Activated CD4-positive, alpha-beta T cell treated with anti-CD3 and anti-CD28 coated beads for 4 hours (primary cell): Measurements from ENCODE around the gene LRRIQ4.
A peak's percentile ranks its signal among the peaks of the same experiment; 100 is the strongest.

ENCODE experiments used
- DNase-seq, 2 donors: peaks; one replicate each; pipeline ENCODE4 v3.0.0-alpha.2; 2020

Gene LRRIQ4

DNA sequence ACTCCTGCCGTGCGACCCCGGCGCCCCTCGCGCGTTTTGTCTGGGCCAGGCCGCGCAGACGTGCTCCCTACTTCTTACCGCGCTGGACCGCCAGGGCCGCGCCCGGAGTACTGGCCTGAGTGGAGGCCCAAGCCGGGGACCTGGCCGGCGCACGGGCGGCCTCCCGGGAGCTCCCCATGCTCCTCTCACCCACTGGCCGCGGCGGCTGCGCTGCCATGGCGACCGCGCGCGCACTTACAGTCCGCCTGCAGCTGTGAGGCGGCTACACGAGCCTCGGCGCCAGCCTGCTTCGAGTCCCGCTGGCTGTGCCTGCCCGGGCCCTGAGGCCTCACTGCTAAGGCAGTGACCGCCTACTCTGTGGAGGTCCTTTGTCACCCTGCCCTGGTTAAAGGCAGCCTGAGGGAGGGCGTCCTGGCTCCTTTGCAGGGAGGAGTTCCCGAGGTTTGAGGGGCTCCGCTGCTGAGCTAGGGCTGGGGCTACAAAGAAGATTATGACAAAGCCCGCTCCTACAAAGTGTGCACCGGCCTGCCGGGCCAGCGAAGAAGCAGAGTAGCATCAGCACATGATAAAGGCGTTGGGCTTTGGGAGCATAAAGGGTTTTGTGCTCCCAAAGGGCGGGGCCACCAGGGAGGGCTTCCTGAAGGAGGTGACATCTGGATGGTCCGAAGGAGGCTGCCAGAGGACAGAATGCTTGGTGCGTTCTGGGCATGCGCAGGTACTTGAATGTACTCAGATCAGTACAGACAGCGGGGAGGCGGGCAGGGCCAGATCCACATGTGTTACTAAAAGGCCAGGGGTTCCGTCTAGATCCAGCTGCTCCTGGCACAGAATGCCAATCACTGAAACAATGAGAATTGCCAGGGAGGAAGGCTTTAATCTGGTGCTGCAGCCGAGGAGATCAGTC, at the start of gene LRRIQ4, which contains the start of gene LRRC34:
Gene LRRIQ4, plus strand, starts transcription at position 539 of the 904 bp plus-strand sequence. CDS start 9,052 bp downstream, outside the sequence.
Gene LRRC34, minus strand, starts transcription at position 573 of the 904 bp plus-strand sequence. Its CDS starts 356 bp downstream, at position 217.
- peak; percentile 68 to 73 for DNase-seq

DNA sequence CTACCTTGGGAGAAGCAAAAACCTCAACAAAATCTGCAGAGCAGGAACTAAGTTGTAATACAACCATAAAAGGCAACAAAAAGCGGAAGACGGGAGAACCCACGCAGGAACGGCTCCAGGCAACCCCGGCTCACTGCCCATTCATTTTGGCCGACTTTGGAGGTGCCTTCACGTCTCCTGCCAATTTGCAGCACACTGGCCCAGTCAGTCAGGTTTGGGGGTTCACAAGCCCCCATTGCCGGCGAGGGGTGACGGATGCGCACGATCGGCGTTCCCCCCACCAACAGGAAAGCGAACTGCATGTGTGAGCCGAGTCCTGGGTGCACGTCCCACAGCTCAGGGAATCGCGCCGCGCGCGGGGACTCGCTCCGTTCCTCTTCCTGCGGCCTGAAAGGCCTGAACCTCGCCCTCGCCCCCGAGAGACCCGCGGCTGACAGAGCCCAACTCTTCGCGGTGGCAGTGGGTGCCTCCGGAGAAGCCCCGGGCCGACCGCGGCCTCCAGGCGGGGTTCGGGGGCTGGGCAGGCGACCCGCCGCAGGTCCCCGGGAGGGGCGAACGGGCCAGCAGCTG, 48.3 kb upstream of the LRRIQ4 start:
- DNase-seq: peak; percentile 53 to 68

DNA sequence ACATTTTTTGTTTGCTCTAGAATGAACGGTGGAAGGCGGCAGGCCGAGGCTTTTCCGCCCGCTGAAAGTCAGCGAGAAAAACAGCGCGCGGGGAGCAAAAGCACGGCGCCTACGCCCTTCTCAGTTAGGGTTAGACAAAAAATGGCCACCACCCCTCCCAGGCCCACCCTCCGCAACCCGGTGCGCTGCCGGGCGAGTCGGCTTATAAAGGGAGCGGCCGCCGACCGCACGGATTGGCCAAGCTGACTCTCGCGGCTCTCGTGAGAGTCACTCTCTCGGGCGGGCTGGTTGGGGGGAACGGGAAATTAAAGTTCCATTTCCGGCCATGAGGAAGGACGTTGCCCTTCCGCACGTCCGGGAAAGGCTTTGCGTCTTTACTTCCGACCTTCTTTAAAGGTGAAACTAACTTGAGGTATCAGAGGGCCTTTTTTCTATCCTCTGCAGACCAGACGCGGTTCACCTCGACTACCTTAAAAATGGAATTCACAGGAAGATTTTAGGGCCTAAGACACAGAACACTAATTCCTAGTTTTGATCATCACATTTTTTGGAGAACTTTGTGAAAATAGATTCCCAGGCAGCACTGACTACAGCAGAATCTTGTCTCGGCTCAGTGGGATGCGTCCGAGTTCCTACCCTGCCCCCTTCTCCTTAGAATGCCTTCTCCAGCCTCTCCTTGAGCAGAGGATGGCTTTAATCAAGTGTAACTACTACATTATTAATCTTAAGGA, 47.6 kb upstream of the LRRIQ4 start, which contains the start of gene TERC:
Gene TERC, minus strand, starts transcription at position 179 of the 731 bp plus-strand sequence.
- peak; percentile 91 to 92 for DNase-seq

DNA sequence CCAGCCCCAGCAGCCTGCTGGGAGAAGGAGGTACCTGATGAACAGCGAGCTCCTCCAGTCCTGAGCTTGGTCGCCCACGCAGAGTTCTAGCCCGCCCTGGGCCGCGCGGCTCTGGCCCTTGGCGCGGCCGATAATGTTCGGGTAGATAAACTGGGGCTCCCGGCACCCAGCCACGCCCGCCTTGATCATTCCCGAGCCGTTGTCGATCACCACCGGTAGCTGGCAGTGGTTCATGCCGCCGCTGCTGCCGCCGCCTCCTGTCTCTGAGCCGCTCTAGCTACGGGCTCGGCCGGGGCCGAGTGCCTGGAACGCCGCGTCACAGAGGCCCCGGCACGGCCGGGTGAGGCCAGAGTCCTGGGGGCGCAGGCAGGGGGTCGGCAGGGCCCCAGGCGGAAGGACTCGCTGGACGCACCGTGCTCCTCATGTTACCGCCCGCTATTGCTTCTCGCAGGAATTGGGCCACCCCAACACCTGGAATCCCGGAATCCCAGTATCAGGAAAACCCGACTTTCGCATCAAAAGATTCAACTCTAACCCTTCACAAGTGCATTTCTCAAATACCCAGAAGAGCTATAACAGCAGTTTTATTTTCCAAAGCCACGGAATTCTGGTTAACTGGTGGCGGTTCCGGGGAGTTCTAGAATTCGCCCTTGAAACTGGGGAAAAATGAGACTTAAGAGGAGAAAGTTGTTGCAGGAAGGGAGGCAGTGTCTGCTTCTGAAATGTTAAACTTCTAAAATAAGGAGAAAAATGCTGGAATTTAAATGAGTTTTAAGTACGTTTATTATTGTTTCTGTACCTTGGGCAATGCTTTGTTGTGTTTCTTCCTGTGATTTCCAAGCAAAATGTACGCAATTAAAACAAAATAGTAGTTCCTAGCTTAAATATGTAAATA, 43.1 kb upstream of the LRRIQ4 start, which contains the start of gene ACTRT3:
Gene ACTRT3, minus strand, starts transcription at position 275 of the 895 bp plus-strand sequence. Its CDS starts 41 bp downstream, at position 234.
- DNase-seq: peak; percentile 54 to 63

DNA sequence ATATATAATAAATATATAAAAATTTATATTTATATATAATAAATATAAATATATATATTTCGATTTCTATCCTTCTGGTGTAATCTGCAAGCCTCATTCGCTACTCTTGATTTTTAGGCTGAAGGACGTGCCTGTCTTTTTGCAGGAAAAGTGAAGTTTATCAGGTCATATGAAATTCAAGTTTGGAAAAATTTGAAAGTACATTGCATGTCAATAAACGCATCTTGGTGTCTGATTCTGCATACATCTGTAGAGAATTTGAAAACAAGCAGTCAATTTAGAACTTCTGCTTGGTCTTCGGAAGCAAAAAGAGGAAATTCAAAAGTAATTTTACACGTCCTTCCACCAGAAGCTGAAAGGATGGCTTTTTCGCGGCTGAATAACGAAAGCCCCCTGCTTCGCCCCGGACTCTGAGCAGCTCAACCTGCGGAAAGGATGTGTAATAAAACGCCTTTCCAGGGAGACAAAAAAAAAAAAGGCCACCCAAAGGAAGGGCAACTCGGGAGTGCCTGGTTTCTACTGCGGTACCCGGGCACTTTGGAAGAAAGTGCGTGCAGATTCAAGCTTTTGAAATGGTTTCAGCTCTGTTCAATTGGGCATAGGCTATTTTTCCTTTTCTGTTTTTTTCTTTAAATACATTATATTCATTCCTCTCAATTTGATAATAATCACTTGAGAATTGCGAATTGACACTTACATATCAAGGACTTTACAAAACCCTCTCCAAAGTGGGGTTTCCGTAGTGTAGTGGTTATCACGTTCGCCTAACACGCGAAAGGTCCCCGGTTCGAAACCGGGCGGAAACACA, 41.0 kb upstream of the LRRIQ4 start:
- peak; percentile 59 to 69 for DNase-seq

DNA sequence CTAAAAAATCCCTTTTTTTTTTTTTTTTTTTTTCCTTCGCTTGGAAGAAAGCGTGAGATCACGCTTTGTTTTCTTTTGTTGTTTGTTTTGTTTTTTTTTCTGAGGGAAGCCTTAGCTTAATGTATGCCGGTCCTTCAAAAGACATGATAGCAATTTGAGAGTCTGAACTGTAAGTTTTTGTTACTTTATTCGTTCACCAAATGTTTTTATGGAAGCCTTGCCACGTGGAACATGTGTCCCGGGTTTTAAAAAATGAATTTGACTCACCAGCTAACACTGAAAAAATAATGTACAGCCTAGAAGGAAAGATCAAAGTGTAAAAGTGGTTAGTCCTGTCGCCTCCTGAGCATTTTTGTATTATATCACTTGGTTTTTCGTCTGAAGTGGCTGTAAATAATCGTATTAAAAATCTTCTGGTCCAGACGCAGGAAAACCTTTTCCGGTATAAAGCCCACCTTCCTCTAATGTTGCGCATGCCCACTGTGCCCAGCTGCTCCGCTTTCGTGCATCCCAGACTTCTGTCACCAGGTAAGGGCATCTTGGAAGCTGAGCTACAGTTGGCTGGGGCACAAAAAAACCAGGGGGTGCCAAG, 40.3 kb upstream of the LRRIQ4 start:
- peak in 1 of 2 donors; percentile 62 for DNase-seq

DNA sequence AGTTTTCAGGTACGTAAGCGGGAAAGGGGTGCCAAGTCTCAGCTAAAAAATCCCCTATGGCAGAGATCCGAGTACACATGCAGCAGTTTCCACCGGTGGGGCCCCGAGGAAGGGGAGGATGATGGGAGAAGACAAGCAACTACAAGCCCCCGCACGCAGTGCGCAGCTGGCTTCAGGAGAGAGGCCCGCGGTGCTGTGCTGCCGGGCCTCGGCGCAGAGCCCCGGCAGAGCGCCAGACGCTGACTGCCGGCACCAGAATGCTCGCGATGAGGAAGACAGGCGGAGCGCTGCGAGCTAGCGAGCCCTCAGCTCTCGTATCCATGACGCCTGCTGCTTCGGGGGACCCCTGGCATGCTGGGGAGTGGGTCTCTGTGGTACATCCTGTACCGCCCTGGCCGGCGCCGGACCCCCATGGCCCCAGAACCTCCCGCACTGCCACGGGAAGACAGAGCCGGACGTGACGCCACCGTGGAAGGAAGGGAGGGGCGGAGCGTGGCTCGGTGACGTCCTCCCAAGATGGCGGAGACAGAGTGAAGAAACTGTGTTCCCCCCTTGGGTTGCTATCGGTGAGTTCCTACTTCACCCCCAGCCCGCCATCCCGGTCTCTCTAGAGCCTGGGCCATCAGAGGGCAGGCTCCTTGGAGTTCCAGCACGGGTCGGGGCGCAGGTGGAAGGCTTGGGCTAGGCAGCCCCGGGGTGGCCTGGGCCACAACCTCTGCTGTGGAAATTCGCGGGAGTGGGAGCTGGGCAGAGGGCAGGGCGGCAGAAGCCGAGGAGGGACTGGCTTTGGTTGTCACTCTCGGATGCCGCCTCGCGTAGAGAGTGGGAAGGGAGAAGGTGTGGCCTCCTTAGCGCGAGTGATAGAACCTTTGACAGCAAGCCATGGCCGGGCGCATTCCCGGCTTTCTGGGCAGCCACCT, 39.5 kb upstream of the LRRIQ4 start, which contains the start of gene MYNN:
Gene MYNN, plus strand, starts transcription at position 500 of the 920 bp plus-strand sequence. CDS start 900 bp downstream, outside the sequence.
- peak; percentile 90 to 91 for DNase-seq

DNA sequence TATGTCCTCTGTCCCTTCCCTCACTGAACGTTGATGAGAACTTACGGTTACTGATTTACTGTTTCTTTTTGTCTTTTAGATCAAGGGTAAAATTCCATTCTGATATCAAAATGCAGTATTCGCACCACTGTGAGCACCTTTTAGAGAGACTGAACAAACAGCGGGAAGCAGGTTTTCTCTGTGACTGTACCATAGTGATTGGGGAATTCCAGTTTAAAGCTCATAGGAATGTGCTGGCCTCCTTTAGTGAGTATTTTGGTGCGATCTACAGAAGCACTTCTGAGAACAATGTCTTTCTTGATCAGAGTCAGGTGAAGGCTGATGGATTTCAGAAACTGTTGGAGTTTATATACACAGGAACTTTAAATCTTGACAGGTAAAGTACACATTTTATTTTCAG, 38.5 kb upstream of the LRRIQ4 start:
- no peak for DNase-seq

DNA sequence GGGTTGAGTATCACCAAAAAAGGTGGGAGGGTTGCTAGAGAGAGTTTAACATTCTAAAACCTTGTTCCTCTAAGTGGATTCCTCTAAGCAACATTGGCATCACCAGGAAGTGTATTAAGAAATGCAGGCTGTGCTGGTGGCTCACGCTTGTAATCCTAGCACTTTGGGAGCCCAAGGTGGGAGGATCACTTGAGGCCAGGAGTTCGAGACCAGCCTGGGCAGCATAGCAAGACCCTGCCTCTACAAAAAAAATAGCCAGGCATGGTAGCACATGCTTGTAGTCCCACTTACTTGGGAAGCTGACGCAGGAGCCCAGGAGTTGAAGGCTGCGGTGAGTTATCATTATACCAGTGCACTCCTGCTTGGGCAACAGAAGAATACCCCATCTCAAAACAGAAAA, 34.8 kb upstream of the LRRIQ4 start:
- no peak for DNase-seq

DNA sequence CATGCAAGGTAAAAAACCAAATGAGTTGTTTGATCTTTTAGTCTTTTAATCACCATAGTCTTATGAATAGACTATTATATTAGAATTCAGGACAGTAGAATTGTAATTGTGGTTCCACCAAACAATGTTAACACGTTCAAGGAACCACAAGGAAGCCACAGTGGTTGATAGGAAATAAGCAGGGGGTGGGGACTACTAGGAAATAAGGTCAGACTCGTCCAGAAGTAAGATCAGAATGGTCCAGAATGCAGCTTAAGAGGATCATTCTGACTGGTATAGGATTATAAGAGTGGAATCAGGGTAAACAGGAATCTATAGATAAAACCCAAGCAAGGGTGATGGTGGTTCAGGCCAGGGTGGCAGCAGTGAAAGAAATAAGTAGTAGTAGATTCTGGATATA, 31.9 kb upstream of the LRRIQ4 start:
- no peak for DNase-seq

DNA sequence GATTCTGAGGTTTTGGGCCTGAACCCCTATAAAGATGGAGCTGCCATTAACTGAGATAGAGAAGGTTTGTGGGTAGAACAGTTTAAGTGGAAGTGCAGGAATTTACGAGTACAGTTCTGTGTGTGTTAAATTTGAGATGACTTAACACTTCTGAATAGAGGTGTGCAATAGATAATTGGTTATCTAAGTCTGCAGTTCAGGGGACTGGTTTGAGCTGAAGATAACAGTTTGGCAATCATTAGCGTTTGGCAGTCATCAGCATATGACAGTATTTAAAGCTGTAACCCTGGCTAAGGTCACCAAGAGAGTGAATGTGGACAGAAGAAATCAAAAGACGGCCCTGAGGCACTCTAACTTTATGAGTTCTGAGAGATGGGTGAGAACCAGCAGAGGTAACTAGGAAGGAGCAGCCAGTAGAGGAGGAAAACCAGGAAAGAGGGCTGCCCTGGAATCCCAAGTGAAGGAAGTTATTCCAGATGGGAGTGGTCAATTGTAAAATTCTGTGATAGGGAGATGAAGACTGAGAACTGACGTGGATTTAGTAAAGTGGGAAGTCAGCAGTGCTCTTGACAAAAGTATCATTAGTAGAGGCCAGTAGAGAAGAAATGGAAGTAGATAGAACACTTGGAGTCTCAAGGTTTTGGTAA, 31.3 kb upstream of the LRRIQ4 start:
- DNase-seq: no peak

DNA sequence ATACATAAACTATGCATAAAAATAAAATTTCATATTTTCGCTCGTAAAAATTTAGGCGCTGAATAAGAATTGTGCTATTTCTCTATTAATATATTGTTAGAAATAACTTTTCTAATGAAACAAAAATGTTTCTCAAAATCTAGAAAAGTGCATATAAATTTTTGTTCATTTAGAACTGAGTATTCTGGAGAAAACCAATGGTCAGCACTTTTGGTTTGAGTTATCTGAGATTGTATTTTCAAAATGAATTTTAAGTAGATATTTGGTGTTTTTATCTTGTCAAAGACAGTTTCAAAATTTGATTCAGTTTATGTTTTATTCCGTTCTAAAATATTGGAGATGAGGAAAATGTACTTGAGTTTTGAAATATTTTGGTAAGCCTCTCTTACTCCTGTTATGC, 25.6 kb upstream of the LRRIQ4 start:
- no peak for DNase-seq

DNA sequence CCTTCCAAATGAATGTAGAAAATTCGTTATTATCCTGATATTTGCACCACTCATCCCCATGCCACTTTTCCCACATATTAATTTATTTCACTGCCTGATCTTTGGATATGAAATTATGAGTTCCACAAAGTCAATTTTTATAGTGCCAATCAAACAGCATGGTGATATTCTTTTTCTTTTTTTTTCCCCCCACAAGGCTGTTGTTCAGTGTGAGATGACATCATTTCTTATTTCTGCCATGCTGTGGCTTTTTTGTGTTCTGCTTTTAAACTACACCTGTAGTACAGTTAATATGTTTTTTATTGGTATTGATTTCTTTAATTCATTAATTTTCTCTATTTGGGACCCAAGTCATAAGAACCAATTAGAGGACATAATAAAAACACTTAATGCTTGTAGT, 24.9 kb upstream of the LRRIQ4 start:
- DNase-seq: no peak

DNA sequence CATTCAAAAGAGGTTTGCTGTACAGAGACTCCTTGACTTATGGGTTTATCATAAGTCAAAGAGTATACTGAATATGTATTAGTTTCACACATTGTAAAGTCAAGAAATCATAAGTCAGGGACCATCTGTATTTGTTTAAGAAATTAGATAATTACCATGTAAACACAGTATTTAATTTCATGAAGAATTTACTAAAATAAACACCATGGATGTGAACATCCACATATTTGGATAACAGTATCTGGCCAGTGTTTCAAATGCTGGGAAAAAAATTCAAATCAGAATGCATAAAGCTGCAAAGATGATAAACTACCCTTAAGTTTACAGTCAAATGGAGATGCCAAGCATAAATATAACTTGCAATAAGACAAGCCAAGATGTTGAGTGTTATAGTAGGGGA, 22.5 kb upstream of the LRRIQ4 start:
- DNase-seq: no peak

DNA sequence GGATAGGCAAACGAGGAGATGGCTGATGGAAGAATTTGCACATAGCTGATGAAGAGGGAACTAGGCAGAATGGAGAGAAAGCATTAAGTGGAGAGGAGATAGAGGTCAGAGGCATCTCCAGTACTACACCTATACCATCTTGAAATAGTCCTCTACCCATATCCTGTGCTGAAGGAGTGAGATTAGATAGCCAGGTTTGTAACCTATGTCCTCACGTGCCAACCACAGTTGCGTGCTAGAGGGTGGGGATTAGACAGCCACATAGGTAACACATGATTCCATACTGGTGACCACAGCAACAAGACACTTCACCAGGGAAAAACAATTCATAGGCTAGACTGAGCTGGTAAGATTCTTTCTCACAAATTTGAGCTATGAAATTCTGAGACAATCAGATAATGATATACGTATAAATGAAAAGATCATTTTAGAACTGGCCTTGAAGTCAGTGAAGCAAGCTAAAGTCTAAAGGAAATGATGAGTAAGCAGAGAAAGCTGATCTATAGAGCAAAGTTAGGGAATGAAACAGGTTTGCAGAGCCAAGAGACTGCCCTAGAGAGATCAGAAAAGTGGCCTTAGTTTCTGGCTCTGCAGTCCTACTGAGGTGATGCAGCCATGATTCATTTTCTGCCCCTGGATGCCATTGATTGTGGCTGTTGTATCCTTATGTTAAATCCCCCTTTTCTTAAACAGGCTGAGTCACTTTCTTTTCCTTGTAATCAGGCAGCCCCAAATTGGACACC, 21.8 kb upstream of the LRRIQ4 start:
- DNase-seq: no peak

DNA sequence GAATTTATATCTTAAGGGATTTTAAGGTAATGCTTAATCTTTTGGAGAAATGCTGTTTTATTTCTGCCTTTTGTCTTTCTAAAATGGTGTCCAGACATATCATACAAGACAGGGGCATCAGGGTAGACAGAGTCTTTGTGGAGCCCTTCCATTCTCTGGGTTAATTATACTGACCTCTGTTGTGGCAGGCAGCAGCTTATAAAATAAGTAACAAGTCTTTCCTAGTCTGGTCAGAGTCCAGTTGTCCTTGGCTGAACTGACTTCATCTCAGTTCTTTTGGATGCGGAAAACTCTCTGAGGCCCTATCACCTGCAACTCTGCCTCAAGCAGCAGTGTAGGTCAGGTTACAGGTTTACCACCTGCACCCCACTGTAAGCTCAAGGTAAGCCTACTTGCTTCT, 20.3 kb upstream of the LRRIQ4 start:
- DNase-seq: no peak

DNA sequence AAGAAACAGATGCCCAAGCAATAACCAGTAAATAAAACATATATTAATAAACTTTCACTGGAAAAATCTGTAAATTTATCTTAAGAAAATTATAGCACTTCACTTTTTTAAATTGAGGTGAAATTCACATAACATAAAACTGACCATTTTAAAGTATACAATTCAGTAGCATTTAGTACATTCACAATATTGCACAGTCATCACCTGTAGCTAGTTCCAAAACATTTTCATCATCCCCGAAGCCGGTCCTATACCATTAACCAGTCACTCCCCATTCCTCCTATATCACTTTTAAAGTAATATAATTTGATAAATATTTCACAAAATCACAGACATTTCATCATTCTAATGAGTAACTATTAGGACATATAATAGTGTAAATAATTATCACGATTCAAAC, 8.0 kb upstream of the LRRIQ4 start:
- no peak for DNase-seq

DNA sequence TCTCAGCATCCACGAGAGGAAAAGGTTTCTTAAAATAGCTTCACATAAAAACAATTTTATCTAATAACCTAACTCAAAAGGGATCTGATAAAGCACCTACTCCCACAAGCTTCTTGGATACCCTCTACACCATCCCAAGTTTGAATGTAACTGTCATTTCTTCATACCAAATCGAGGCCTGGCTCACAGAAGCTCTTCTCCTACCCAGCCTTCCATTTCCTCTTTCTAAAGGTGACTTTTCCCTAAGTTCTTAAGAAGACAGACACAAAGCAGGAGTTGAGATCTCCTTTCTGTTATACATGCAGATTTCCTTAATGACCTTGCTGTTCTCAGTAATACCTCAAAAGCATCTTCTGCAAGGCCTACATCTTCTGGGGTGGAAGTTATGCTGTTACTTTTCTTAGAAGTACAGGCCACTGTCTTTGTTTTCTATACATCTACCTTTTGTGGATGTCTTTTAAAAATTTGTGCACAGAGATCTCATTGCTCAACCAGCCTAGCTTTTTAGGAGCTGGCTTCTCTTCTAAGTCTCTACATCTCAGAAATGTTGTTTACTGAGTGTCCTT, 3.4 kb upstream of the LRRIQ4 start:
- no peak for DNase-seq
